ENCODE results near the gene NLGN2. TPM values are rescaled to one million over a fixed set of nuclear protein-coding genes. Genes with fewer than 3 reads are reported as not detected.

Gene NLGN2
- total RNA-seq, 2 donors from 2014 or later: 78.5 to 121 TPM

DNA sequence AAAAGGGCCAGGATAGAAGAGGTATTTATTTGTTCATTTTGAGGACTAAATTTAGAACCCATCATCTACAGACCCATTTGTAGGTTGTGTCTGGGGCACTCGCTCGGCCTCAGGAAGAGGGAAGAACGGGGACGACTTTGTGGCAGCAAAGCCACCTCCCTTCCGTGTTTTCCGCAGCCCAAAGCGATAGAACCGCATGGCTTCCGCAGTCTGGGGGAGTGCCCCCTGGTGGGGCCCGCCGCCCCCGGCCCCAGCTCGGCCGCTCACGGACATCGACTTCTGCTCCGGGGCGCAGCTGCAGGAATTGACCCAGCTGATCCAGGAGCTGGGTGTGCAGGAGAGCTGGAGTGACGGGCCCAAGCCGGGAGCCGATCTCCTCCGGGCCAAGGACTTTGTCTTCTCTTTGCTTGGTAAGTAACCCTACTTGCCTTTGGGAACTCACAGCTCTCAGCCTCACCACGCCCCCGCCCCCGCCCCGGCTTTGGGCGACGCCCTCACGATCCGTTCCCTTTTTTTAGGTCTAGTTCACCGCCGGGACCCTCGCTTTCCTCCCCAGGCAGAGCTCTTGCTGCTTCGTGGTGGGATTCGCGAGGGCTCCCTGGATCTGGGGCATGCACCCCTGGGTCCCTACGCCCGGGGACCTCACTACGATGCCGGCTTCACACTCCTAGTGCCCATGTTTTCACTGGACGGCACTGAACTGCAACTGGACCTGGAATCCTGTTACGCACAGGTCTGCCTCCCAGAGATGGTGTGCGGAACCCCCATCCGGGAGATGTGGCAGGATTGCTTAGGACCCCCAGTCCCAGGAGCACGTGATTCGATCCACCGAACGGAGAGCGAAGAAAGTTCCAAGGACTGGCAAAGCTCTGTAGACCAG lies 28.3 kb downstream of the NLGN2 start:
- peak overlapping the region; percentile 87 for H3K27ac Mint-ChIP-seq

DNA sequence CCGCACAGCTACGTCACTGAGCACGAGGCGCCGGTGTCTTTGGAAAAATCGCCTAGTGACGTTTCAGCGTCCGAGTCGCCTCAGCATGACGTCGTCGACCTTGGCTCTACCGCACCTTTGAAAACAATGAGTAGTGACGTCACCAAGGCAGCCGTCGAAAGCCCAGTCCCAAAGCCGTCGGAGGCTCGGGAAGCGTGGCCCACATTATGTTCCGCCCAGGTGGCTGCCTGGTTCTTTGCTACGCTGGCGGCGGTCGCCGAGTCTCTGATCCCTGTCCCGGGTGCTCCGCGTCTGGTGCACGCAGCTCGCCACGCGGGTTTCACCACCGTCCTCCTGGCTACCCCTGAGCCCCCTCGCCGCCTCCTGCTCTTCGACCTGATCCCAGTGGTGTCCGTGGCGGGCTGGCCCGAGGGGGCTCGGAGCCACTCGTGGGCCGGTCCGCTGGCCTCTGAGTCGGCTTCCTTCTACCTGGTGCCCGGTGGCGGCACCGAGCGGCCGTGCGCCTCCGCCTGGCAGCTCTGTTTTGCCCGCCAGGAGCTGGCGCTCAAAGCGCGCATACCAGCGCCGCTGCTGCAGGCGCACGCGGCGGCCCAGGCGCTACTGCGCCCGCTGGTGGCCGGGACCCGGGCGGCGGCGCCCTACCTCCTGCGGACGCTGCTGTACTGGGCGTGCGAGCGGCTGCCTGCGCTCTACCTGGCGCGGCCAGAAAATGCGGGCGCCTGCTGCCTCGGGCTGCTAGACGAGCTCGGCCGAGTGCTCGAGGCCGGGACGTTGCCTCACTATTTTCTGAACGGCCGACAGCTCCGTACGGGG lies 29.1 kb downstream of the NLGN2 start:
- 2 to 7% methylated on average over 52 to 92 of the region's 92 CpGs for WGBS, 2 experiments (ENCODE audit: insufficient coverage in 1 of 2, insufficient read length in 1 of 2)
- H3K4me1 ChIP-seq (ENCODE audit: control insufficient read depth, insufficient read depth, low read length): peaks cover 3% of the 10 kb centered on the region
- peak overlapping the region; percentile 85 for H3K4me3 ChIP-seq (ENCODE audit: low read length)
- H3K27me3 ChIP-seq (ENCODE audit: control insufficient read depth, insufficient read depth, low read length, poor library complexity, severe bottlenecking): peaks cover 42% of the 10 kb centered on the region
- H3K4me3 Mint-ChIP-seq: peak overlapping the region; percentile 83
- no peaks in the 10 kb centered on the region for H3K9me3 Mint-ChIP-seq
- peak overlapping the region; percentile 57 for H3K9ac ChIP-seq (ENCODE audit: extremely low read depth, low read length, poor library complexity, severe bottlenecking)
- H3K36me3 Mint-ChIP-seq (ENCODE audit: low read depth): no peaks in the 10 kb centered on the region
- peaks cover 54% of the 10 kb centered on the region for H3K27me3 Mint-ChIP-seq (ENCODE audit: insufficient read depth)
- DNase-seq: peak; percentile 98
- no peak overlapping the region for H3K27ac ChIP-seq (ENCODE audit: low read depth, low read length)
- TF ChIP-seq, protein P1, sequence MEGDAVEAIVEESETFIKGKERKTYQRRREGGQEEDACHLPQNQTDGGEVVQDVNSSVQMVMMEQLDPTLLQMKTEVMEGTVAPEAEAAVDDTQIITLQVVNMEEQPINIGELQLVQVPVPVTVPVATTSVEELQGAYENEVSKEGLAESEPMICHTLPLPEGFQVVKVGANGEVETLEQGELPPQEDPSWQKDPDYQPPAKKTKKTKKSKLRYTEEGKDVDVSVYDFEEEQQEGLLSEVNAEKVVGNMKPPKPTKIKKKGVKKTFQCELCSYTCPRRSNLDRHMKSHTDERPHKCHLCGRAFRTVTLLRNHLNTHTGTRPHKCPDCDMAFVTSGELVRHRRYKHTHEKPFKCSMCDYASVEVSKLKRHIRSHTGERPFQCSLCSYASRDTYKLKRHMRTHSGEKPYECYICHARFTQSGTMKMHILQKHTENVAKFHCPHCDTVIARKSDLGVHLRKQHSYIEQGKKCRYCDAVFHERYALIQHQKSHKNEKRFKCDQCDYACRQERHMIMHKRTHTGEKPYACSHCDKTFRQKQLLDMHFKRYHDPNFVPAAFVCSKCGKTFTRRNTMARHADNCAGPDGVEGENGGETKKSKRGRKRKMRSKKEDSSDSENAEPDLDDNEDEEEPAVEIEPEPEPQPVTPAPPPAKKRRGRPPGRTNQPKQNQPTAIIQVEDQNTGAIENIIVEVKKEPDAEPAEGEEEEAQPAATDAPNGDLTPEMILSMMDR (conservative IDR thresholded peaks at IDR 0.05): peak; percentile 89
- no peaks in the 10 kb centered on the region for H3K36me3 ChIP-seq (ENCODE audit: control insufficient read depth, insufficient read depth, low read length)
- H3K4me1 Mint-ChIP-seq: peaks cover 13% of the 10 kb centered on the region
- H3K9me3 ChIP-seq (ENCODE audit: control insufficient read depth, low read length): no peaks in the 10 kb centered on the region
- peak overlapping the region; percentile 87 for H3K27ac Mint-ChIP-seq

More for the DNA sequence above, 28.3 kb downstream of the NLGN2 start:
- TF ChIP-seq, protein P1 (conservative IDR thresholded peaks at IDR 0.05): peak; percentile 36
- peak; percentile 94 for DNase-seq
- H3K4me3 Mint-ChIP-seq: peak overlapping the region; percentile 83
- H3K4me1 Mint-ChIP-seq: peaks cover 13% of the 10 kb centered on the region
- no peak overlapping the region for H3K27ac ChIP-seq (ENCODE audit: low read depth, low read length)
- H3K4me3 ChIP-seq (ENCODE audit: low read length): peak overlapping the region; percentile 85
- H3K27me3 ChIP-seq (ENCODE audit: control insufficient read depth, insufficient read depth, low read length, poor library complexity, severe bottlenecking): peaks cover 36% of the 10 kb centered on the region
- H3K36me3 Mint-ChIP-seq (ENCODE audit: low read depth): no peaks in the 10 kb centered on the region
- peaks cover 3% of the 10 kb centered on the region for H3K4me1 ChIP-seq (ENCODE audit: control insufficient read depth, insufficient read depth, low read length)
- 7 to 9% methylated on average over 36 to 49 of the region's 49 CpGs for WGBS, 2 experiments (ENCODE audit: insufficient coverage in 1 of 2, insufficient read length in 1 of 2)
- no peaks in the 10 kb centered on the region for H3K9me3 ChIP-seq (ENCODE audit: control insufficient read depth, low read length)
- H3K9ac ChIP-seq (ENCODE audit: extremely low read depth, low read length, poor library complexity, severe bottlenecking): peak overlapping the region; percentile 57
- H3K27me3 Mint-ChIP-seq (ENCODE audit: insufficient read depth): peaks cover 50% of the 10 kb centered on the region
- no peaks in the 10 kb centered on the region for H3K9me3 Mint-ChIP-seq
- H3K36me3 ChIP-seq (ENCODE audit: control insufficient read depth, insufficient read depth, low read length): no peaks in the 10 kb centered on the region

GRCh38 chr17:7437369-7437863 lies 29.8 kb downstream of the NLGN2 start:
- Histone ChIP-seq H3K27ac (ENCODE audit: low read depth, low read length) (no peak overlapping the region), H3K27me3 (ENCODE audit: control insufficient read depth, insufficient read depth, low read length, poor library complexity, severe bottlenecking) (peaks cover 47% of the 10 kb centered on the region), H3K9ac (ENCODE audit: extremely low read depth, low read length, poor library complexity, severe bottlenecking) (no peak overlapping the region), H3K4me3 (ENCODE audit: low read length) (peak overlapping the region; percentile 66), H3K9me3 (ENCODE audit: control insufficient read depth, low read length) (no peaks in the 10 kb centered on the region), H3K4me1 (ENCODE audit: control insufficient read depth, insufficient read depth, low read length) (peaks cover 3% of the 10 kb centered on the region), H3K36me3 (ENCODE audit: control insufficient read depth, insufficient read depth, low read length) (no peaks in the 10 kb centered on the region)
- no peaks in the 10 kb centered on the region for H3K36me3 Mint-ChIP-seq (ENCODE audit: low read depth)
- H3K27ac Mint-ChIP-seq: peak overlapping the region; percentile 67
- peaks cover 13% of the 10 kb centered on the region for H3K4me1 Mint-ChIP-seq
- DNase-seq: peak; percentile 73
- peak overlapping the region; percentile 83 for H3K4me3 Mint-ChIP-seq
- 17 to 36% methylated on average over 14 to 31 of the region's 31 CpGs for WGBS, 2 experiments (ENCODE audit: insufficient coverage in 1 of 2, insufficient read length in 1 of 2)
- TF ChIP-seq, protein P1 (conservative IDR thresholded peaks at IDR 0.05): no peak
- H3K27me3 Mint-ChIP-seq (ENCODE audit: insufficient read depth): peaks cover 59% of the 10 kb centered on the region
- H3K9me3 Mint-ChIP-seq: no peaks in the 10 kb centered on the region
